Central memory CD8-positive, alpha-beta T cell (primary cell): ENCODE data around the gene PDE4D.

Experiments used
- ATAC-seq: fragments of 150-1000 bp; cut with Tn5 transposase; replicated peaks from 2 replicates; pipeline ENCODE4 v1.10.0; 2022; ENCODE audit warnings: mild to moderate bottlenecking, moderate FRiP score, moderate number of reproducible peaks; ENCODE audit not compliant: poor library complexity, severe bottlenecking; ENCODE audit errors: extremely low read depth
- DNase-seq, 2 donors: peaks; one replicate each; pipeline ENCODE4 v3.0.0; 2021; ENCODE audit warnings: low spot score in 2 of 2
- H3K27ac Mint-ChIP-seq: one replicate; pipeline ENCODE4 v1.8.0; 2022; ENCODE audit warnings: low read depth, mild to moderate bottlenecking, moderate library complexity, mixed read lengths
- H3K27me3 Mint-ChIP-seq: one replicate; pipeline ENCODE4 v1.8.0; 2022; ENCODE audit warnings: mixed read lengths
- H3K36me3 Mint-ChIP-seq: one replicate; pipeline ENCODE4 v1.8.0; 2022; ENCODE audit warnings: mild to moderate bottlenecking, moderate library complexity, mixed read lengths; ENCODE audit not compliant: insufficient read depth
- H3K4me1 Mint-ChIP-seq: one replicate; pipeline ENCODE4 v1.8.0; 2022; ENCODE audit warnings: mixed read lengths
- H3K4me3 Mint-ChIP-seq: one replicate; pipeline ENCODE4 v1.8.0; 2022; ENCODE audit warnings: mild to moderate bottlenecking, moderate library complexity, mixed read lengths
- H3K9me3 Mint-ChIP-seq: one replicate; pipeline ENCODE4 v1.8.0; 2022; ENCODE audit warnings: mixed read lengths

The PDE4D gene

GRCh38 chr5:59261969-59262368 is 631.6 kb downstream of the PDE4D start:
- no peaks in the 10 kb centered on the region for H3K9me3 Mint-ChIP-seq

GRCh38 chr5:59260973-59261372 is 632.6 kb downstream of the PDE4D start:
- Mint-ChIP-seq H3K4me3 (no peak overlapping the region), H3K9me3 (no peaks in the 10 kb centered on the region)

More at GRCh38 chr5:59261969-59262368, 631.6 kb downstream of the PDE4D start:
- no peaks in the 10 kb centered on the region for H3K4me1 Mint-ChIP-seq
- DNase-seq (no peak), ATAC-seq (no peak)
- H3K4me3 Mint-ChIP-seq, result no peak overlapping the region
- H3K27ac Mint-ChIP-seq, result no peak overlapping the region
- H3K27me3 Mint-ChIP-seq, result peaks cover 22% of the 10 kb centered on the region
- no peaks in the 10 kb centered on the region for H3K36me3 Mint-ChIP-seq

GRCh38 chr5:59260200-59260599 is 633.3 kb downstream of the PDE4D start:
- DNase-seq (no peak), ATAC-seq (no peak)
- H3K4me3 Mint-ChIP-seq, result no peak overlapping the region
- no peaks in the 10 kb centered on the region for H3K36me3 Mint-ChIP-seq
- H3K27me3 Mint-ChIP-seq, result peaks cover 27% of the 10 kb centered on the region
- H3K9me3 Mint-ChIP-seq, result no peaks in the 10 kb centered on the region
- no peaks in the 10 kb centered on the region for H3K4me1 Mint-ChIP-seq
- no peak overlapping the region for H3K27ac Mint-ChIP-seq

More at GRCh38 chr5:59260973-59261372, 632.6 kb downstream of the PDE4D start:
- no peaks in the 10 kb centered on the region for H3K36me3 Mint-ChIP-seq
- no peaks in the 10 kb centered on the region for H3K4me1 Mint-ChIP-seq
- H3K27ac Mint-ChIP-seq, result no peak overlapping the region
- ATAC-seq, result no peak
- H3K27me3 Mint-ChIP-seq, result peaks cover 22% of the 10 kb centered on the region
- DNase-seq, result no peak

GRCh38 chr5:59259237-59259636 is 634.3 kb downstream of the PDE4D start:
- no peak overlapping the region for H3K4me3 Mint-ChIP-seq
- peaks cover 36% of the 10 kb centered on the region for H3K27me3 Mint-ChIP-seq
- ATAC-seq (no peak), DNase-seq (no peak)
- no peaks in the 10 kb centered on the region for H3K36me3 Mint-ChIP-seq
- no peaks in the 10 kb centered on the region for H3K9me3 Mint-ChIP-seq
- H3K4me1 Mint-ChIP-seq, result no peaks in the 10 kb centered on the region
- H3K27ac Mint-ChIP-seq, result no peak overlapping the region

- ATAC-seq, result no peak
- Mint-ChIP-seq H3K27me3 (peaks cover 39% of the 10 kb centered on the region), H3K9me3 (no peaks in the 10 kb centered on the region), H3K36me3 (no peaks in the 10 kb centered on the region), H3K4me1 (no peaks in the 10 kb centered on the region), H3K27ac (no peak overlapping the region), H3K4me3 (no peak overlapping the region)
- no peak for DNase-seq
Measured at GRCh38 chr5:59257488-59258400, 635.8 kb downstream of the PDE4D start.

DNA sequence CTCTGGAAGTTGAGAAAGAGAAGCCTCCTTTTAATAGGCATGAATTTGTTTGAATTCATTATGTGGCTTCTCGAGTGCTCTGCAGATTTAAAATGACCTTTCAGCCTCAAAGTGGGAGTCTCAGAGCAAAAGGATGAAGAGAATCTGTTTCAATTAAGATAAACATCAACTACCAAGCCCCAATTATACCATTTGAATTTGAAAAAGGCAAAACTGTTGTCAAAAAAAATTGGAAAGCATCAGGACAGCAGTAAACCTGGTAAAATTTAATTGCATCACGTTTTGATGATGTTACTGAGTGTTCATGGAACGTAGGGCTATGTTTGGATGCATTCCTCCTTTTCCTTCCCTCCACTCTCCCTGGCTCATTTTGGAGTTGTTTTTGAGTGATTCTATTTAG is 637.2 kb downstream of the PDE4D start:
- peaks cover 43% of the 10 kb centered on the region for H3K27me3 Mint-ChIP-seq
- H3K36me3 Mint-ChIP-seq, result no peaks in the 10 kb centered on the region
- no peak overlapping the region for H3K4me3 Mint-ChIP-seq
- H3K27ac Mint-ChIP-seq, result no peak overlapping the region
- ATAC-seq (no peak), DNase-seq (no peak)
- no peaks in the 10 kb centered on the region for H3K9me3 Mint-ChIP-seq
- H3K4me1 Mint-ChIP-seq, result no peaks in the 10 kb centered on the region

DNA sequence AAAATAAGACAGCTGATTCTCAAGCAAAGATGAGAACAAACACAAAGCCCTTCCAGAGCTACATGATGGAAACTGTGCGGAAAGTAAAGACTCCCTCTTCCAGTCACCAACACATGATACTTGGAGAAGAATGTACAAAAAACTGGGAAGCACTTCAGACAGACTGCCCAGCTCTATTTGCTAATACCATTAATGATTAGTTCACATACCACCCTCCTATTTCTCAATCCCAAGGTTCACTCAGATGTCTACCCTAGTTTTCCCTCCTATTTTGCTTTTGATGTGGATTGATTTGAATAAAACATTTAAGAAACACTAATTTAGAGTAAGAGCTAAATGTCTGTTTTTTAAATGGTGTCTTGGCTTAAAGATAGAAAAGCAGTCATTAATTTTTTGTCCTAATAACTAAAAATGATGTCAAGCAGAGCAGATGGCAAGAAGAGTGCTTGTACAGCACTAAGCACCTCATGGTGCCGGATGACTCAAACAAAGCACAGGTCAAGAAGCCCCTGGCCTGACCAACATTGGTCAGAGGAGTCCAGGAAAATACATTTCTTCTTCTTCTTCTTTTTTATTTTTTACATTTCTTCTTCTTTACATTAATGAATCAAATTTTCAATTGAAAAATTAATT is 639.4 kb downstream of the PDE4D start:
- H3K4me3 Mint-ChIP-seq, result no peak overlapping the region
- ATAC-seq, result no peak
- H3K27ac Mint-ChIP-seq, result no peak overlapping the region

DNA sequence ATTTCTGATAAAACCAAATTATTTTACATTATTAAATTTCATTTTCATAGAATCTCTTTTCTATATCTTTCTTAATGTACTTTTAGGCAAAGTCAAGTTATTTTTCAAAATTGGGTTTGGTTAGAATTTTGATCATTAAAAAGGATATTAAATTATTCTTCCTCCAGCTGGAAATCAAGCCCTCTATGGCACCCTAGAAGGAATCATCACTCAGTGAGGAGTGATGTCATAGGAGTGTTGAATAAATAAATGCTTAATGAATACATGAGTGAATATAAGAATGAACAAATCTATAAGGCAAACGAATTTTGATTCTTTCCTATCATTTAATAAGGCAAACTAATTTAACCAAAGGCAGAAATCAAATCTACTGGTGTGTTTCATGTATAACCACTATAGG is 639.9 kb downstream of the PDE4D start:
- no peak for DNase-seq
- no peak overlapping the region for H3K4me3 Mint-ChIP-seq
- no peaks in the 10 kb centered on the region for H3K9me3 Mint-ChIP-seq
- H3K36me3 Mint-ChIP-seq, result no peaks in the 10 kb centered on the region
- ATAC-seq, result no peak
- no peak overlapping the region for H3K27ac Mint-ChIP-seq
- peaks cover 48% of the 10 kb centered on the region for H3K27me3 Mint-ChIP-seq
- H3K4me1 Mint-ChIP-seq, result no peaks in the 10 kb centered on the region

More for the DNA sequence above, 639.4 kb downstream of the PDE4D start:
- no peak for DNase-seq
- H3K9me3 Mint-ChIP-seq, result no peaks in the 10 kb centered on the region
- H3K27me3 Mint-ChIP-seq, result peaks cover 42% of the 10 kb centered on the region
- no peaks in the 10 kb centered on the region for H3K36me3 Mint-ChIP-seq
- H3K4me1 Mint-ChIP-seq, result no peaks in the 10 kb centered on the region

DNA sequence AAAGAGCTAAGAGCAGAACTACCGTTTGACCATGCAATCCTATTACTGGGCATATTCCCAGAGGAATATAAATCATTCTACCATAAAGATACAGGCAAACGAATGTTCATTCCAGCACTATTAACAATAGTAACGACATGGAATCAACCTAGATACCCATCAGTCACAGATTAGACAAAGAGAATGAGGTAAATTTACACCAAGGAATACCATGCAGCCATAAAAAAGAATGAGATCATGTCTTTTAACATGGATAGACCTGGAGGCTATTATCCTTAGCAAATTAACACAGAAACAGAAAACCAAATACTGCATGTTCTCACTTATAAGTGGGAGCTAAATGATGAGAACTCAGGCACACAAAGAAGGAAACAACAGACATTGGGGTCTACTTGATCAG is 641.9 kb downstream of the PDE4D start:
- Mint-ChIP-seq H3K9me3 (no peaks in the 10 kb centered on the region), H3K27me3 (peaks cover 61% of the 10 kb centered on the region), H3K4me3 (no peak overlapping the region), H3K36me3 (no peaks in the 10 kb centered on the region), H3K4me1 (no peaks in the 10 kb centered on the region), H3K27ac (no peak overlapping the region)
- no peak for ATAC-seq
- DNase-seq, result no peak

DNA sequence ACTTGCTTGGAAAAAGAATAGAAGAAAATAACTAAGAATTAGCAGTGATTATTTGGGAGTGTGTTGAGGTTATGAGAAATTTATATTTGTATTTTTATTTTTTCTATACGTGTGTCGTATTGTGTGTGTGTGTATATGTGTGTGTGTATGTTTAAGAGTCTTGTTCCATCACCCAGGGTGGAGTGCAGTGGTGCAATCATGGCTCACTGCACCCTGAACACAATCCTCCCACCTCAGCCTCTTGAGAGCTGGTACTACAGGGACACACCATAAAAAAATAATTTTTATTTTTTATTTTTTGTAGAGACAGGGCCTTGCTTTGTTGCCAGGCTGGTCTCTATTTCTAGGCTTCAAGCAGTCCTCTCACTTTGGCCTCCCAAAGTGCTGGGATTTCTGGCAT is 643.8 kb downstream of the PDE4D start:
- ATAC-seq (no peak), DNase-seq (no peak)
- H3K27ac Mint-ChIP-seq, result no peak overlapping the region
- H3K9me3 Mint-ChIP-seq, result no peaks in the 10 kb centered on the region
- no peak overlapping the region for H3K4me3 Mint-ChIP-seq
- H3K27me3 Mint-ChIP-seq, result peaks cover 52% of the 10 kb centered on the region
- no peaks in the 10 kb centered on the region for H3K36me3 Mint-ChIP-seq
- no peaks in the 10 kb centered on the region for H3K4me1 Mint-ChIP-seq

DNA sequence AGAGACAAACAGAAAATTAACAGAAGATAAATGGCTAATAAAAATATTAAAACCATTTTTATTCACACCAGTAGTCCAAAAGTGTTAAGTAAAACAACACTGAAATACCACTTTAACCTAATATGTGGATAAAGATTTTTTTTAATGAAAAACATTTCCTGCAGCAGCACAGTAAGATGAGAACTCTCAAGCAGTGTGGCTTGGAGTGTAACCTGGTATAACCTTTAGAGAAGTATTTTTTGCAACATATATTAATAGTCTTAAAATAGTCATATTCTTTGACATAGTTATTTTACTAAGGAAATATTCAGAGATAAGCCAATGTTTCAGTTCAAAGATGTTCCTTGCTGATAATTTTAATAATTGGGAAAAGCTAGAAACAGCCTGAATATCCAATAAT is 644.4 kb downstream of the PDE4D start:
- ATAC-seq, result no peak
- H3K27ac Mint-ChIP-seq, result no peak overlapping the region
- no peak for DNase-seq
- H3K36me3 Mint-ChIP-seq, result no peaks in the 10 kb centered on the region
- H3K4me1 Mint-ChIP-seq, result no peaks in the 10 kb centered on the region
- peaks cover 46% of the 10 kb centered on the region for H3K27me3 Mint-ChIP-seq
- no peak overlapping the region for H3K4me3 Mint-ChIP-seq
- H3K9me3 Mint-ChIP-seq, result no peaks in the 10 kb centered on the region

- H3K27ac Mint-ChIP-seq, result no peak overlapping the region
- H3K27me3 Mint-ChIP-seq, result peaks cover 38% of the 10 kb centered on the region
- no peak for ATAC-seq
- H3K9me3 Mint-ChIP-seq, result no peaks in the 10 kb centered on the region
- H3K36me3 Mint-ChIP-seq, result no peaks in the 10 kb centered on the region
- no peak overlapping the region for H3K4me3 Mint-ChIP-seq
- no peaks in the 10 kb centered on the region for H3K4me1 Mint-ChIP-seq
- no peak for DNase-seq
Measured at GRCh38 chr5:59246882-59247281, 646.6 kb downstream of the PDE4D start.
